Stimulated activated CD4-positive, alpha-beta T cell treated with anti-CD3 and anti-CD28 coated beads, Interleukin-15, amount 100 ng/mL, for 48 hours (primary cell): Measurements from ENCODE around the gene ATP13A1.
A peak's percentile ranks its signal among the peaks of the same experiment; 100 is the strongest.

Experiments used
- DNase-seq, 2 donors: peaks; one replicate each; pipeline ENCODE4 v3.0.0-alpha.2; 2020; ENCODE audit warnings: low read depth in 2 of 2

The ATP13A1 gene

GRCh38 chr19:19662871-19663255, 613 bp downstream of the ATP13A1 start:
- no peak for DNase-seq

- no peak for DNase-seq
Observed at GRCh38 chr19:19662344-19662743, 1.1 kb downstream of the ATP13A1 start.

- DNase-seq = peak in 1 of 2 donors; percentile 24
Observed at GRCh38 chr19:19661675-19662251, 1.7 kb downstream of the ATP13A1 start.

DNA sequence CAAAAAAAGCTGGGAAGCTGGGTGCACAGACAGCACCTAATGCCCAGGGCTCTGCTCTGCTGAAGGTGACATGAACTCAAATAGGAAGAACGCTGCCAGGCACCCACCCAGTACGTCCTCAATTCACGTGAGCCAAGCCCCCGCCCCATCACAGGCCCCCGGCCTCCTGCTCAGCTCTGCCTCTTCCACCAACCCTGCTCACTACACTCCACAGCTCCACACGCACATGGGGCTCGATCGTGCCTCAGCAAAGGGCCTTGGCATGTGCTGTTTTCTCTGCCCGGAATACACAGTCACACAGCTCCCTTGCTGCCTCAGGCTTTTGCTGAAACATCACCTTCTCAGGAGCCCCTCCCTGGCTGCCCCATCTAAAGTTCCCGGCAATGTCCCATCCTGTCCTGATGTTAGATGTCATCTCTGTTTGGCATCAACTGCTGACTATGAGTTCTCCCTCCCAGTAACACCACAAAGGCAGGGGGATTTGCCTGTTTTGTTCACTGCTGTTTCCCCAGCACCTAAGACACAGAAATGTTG, 2.3 kb downstream of the ATP13A1 start:
- DNase-seq = no peak

GRCh38 chr19:19659646-19660245, 3.7 kb downstream of the ATP13A1 start:
- DNase-seq = no peak

DNA sequence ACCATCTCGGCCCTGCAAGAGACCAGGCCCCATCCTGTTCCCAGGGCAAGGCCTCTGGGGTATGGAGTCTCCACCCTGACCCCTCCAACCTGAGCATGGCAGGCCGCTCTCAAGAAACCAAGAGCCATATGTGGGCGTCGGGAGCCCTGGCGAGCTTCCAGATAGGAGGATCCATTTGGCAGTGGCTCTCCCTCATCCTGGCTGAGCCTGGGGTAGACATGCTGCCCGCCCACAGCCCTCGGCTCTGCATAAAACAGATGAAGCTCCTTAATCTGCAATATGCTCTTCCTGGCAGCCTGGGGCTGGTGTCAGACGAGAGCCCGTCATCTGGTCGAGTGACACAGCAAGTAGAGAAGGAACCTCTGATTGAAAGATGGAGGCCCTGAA, 6.1 kb downstream of the ATP13A1 start:
- no peak for DNase-seq

DNA sequence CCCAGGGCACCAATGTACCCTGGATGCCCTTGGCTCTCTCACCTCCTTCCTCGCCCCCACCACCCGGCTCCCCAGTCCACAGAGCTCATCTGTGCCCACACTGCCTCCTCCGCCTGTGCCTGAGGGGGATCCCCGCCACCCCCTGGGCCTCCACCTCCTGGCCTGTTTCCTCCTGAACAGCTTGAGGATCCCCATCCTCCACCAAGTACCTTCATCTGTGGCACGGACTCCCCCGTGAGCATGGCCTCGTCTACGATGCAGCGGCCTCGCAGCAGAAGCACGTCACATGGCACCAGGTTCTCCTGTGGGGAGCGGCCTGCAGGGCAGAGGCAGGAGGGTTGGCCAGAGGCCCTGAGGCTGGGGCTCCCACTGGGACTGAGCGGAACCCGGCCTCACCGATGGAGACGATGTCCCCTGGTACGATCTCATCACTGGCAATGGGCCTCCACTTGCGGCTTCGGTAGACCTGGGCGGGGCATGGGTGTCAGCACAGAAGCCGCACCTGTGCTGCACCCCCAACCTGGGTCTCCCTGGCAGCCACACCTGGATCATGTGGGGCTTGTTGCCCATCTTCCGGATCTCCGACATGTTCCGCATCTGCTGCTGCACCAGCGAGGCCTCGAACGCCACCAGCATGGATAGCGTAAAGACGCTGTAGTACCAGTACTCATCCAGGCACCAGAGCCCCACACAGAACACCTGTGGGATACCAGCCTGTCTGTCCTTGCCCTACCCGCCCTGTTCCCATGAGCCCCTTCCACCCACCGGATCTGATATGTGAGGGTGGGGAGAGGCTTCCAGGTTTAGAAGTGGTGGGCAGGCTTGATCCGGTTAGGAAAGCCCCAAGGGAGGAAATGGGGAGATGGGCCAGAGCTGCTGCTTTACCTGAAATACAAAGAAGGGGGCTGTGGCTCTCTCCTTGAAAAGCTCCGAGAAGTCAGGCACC, 6.8 kb downstream of the ATP13A1 start:
- DNase-seq = no peak

DNA sequence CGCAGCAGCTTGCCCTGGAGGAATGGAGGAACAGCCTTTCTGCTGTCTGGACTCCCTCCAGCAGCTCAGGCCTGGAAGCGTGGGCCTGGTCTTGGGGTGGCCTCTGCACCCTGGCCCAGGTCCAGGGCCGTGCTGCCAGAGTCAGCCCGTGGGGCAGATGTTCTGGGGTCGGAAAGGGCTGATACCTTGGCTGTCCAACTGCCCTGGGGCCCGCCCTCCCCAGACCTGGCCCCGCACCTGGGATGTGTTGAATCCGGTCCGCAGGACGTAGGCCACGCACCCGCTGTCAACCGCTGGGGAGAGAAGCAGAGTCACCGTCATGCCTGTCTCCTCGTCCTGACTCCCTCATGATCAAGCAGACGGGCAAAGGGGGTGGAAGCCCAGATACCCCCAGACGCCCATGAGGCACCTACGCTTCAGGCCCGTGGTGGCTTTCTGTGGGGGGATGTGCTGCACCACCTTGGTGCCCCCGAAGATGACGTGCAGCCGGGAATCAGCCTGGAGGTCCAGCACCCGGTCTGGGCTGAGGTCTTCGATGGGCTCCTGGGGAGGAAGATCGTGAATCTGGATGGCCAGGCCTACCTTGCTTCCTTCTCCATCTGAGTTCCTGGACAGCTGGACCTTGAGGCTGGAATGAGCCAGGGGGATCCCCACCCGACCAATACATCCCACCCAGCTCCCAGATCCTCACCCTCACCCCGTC, 7.7 kb downstream of the ATP13A1 start:
- DNase-seq = no peak

DNA sequence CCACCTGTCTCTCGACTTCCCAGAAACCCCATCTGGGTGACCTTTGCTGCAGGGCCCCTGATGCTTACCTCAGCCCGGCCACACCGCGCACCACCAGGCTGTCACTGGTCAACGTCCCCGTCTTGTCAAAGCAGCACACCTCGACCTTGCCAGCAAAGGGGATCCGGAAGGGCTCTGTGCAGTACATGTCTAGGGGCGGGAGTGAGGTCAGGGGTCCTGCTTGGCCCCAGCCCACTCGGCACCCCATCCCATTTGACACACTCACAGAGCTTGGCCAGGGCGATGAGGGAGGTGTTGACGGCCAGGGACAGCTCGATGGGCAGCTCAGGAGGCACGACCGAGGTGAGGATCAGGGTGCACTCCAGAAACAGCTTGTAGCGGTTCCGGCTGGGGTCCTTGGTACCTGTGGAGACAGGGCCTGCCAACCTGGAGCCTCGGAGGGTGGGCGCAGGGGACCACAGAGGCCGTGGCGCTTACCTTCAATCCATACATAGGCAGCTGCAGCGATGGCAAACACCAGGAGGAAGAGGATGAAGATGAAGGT, 8.4 kb downstream of the ATP13A1 start:
- no peak for DNase-seq

- no peak for DNase-seq
Observed at GRCh38 chr19:19654441-19654840, 9.0 kb downstream of the ATP13A1 start.

- no peak for DNase-seq
Observed at GRCh38 chr19:19653597-19654147, 9.8 kb downstream of the ATP13A1 start.

DNA sequence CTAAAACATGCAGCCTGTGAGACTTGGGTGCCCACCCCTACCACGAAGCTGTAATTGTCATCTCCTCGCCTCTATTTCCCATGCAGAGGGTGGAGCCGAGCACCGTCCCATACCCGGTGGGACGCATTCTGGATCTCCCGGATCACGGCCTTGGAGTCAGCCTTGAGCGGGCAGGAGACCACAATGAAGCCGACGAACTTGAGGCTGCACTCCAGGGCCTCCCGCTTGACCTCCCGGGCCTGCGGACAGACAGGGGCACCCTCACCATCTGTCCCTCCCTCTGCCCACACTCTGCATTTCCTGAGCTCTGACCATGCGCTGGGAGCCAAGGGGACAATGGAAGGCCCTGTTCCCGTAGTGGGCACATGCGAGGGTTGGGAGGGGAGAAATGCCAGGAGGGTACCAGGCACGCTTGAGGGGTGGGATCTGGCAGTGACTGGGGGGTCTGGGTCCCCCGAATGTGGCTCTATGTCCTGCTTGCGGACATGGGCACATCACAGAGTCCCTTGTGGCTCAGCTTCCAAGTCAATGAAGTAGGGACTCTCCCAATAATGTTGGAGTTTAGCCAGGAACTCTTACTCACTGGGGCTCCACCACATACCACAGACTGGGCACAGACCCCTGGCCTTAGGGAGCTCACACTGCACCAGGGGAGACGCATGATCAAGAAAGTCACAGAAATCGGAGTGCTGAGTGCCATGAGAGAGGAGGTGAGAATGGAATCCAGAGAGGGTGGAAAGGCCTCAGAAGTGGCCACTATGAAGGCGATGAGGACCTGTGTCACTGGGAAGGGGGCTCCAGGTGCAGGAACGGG, 10.8 kb downstream of the ATP13A1 start:
- DNase-seq = no peak

DNA sequence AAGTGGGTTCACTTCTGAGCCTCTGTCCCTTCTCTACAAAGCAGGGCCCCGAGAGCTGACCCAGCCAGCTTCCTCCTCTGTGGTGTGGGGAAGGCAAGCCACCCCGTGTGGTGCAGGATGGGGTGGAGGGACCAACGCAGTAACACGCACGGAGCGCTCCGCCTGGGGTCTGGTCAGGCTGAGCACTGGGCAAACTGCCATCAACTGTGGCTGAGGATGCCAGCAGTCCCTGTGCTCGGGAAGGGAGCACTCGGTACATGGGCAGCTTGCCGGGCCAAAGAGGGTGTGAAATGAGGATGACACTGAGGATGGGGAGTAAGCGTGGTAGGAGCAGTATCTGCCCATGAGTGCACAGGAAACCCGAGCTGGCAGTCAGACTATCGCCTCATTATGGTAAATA, 12.4 kb downstream of the ATP13A1 start:
- no peak for DNase-seq

GRCh38 chr19:19650331-19650730, 13.1 kb downstream of the ATP13A1 start:
- no peak for DNase-seq

DNA sequence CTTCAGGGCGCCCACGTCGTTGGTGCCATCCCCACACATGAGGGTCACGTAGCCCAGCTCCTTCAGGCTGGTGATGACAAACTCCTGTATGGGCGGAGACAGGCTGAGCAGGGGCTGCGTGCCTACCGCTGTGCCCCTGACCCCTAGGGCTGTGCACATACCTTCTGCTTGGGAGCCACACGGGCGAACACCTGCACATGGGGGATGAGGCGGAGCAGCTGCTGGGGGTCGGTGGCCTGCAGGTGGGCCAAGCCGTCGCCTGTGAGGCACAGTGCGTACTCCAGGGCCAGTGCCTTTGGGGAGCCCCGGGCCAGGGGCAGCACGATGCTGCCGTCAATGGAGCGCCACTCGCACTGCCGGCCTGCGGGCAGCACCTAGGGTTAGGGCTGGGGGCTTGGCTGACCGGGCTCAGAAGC, 13.9 kb downstream of the ATP13A1 start:
- no peak for DNase-seq

- no peak for DNase-seq
Observed at GRCh38 chr19:19649155-19649554, 14.3 kb downstream of the ATP13A1 start.

DNA sequence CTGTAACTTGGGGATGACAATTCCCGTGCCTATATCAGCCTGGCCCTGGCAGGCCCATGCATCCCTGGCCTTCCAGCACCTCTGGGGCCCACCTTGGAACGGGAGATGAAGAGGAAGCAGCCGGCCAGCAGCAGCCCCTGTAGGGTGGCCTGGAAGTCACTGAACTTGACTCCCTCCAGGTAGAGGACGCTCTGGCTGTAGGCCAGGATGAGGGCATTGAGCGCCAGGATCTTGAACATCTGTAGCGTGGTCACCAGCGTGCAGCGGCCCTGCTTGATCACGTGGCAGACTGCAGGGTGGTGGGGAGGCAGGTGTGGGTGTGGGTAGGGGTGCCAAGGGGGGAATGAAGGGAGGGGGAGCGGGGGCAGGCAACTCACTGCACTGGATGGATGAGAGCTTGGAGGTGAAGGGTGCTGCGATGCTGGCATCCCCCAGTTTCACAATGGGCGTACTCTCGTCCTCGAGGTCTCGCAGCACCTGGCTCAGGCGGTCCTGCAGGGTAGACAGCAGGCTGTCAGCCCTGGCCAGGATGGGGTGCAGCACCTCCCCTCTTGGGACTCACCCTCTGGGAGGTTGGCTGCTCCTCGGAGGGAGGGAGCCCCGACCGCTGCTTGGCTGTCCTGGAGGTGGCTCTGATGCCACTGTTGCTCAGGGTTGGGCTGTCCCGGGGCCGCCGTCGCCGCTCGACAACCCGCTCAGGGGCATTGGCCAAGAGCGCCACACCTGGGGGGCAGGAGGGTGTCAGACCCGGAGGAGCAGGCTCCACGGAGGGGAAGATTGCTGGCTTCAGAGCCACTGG, 16.2 kb downstream of the ATP13A1 start:
- no peak for DNase-seq

GRCh38 chr19:19645233-19645870, 18.1 kb downstream of the ATP13A1 start:
- no peak for DNase-seq

GRCh38 chr19:19644054-19644388, 19.5 kb downstream of the ATP13A1 start:
- DNase-seq = no peak
